Caco-2 (cell line): ENCODE data around the gene IPO4. TPM values are rescaled to one million over a fixed set of nuclear protein-coding genes. Genes with fewer than 3 reads are reported as not detected.

Experiments
- BruUV-seq: library from RNA; stranded (reverse); fragments of 400-500 nt; replicated peaks from 2 replicates; lab custom pipeline; 2021; lab: Mats Ljungman, UMichigan
- CTCF ChIA-PET: fragments of 300-600 bp; sonication (Branson Sonifier 250); formaldehyde crosslinking; loops from one replicate; lab custom pipeline; 2022; ENCODE audit warnings: antibody characterized with exemption; lab: Charles Lee
- POLR2A ChIA-PET: fragments of 300-600 bp; sonication (Branson Sonifier 250); formaldehyde crosslinking; loops from one replicate; lab custom pipeline; 2022; ENCODE audit warnings: antibody characterized with exemption; lab: Charles Lee
- DNase-seq, 2 experiments: peaks; one replicate each; pipeline versions ENCODE4 v3.0.0 to v3.0.0-alpha.2; 2020 to 2022
- H3K27me3 ChIP-seq: replicated peaks from 2 replicates; pipeline ENCODE4 v1.6.0; 2011; ENCODE audit warnings: low read length; ENCODE audit not compliant: control insufficient read depth, insufficient read depth
- H3K36me3 ChIP-seq: 2 replicates; pipeline ENCODE4 v1.5.1; 2011; ENCODE audit warnings: low read length; ENCODE audit not compliant: control insufficient read depth, insufficient read depth
- H3K4me1 ChIP-seq: fragments of 250-450 bp; sonication (Bioruptor Pico); 2 replicates; pipeline ENCODE4 v1.5.1; 2020; ENCODE audit warnings: mild to moderate bottlenecking
- H3K4me3 ChIP-seq: 2 replicates; pipeline ENCODE4 v1.5.1; 2011; ENCODE audit warnings: low read depth, mild to moderate bottlenecking, control low read depth, low read length
- H3K9me3 ChIP-seq: fragments of 250-450 bp; sonication (Bioruptor Pico); 2 replicates; pipeline ENCODE4 v1.5.1; 2020; ENCODE audit warnings: mild to moderate bottlenecking, moderate library complexity
- H3K27ac Mint-ChIP-seq: one replicate; pipeline ENCODE4 v1.8.0; 2022; ENCODE audit warnings: mixed read lengths; ENCODE audit not compliant: unreplicated experiment
- H3K27me3 Mint-ChIP-seq: one replicate; pipeline ENCODE4 v1.8.0; 2022; ENCODE audit warnings: mixed read lengths; ENCODE audit not compliant: insufficient read depth, unreplicated experiment
- H3K36me3 Mint-ChIP-seq: one replicate; pipeline ENCODE4 v1.8.0; 2022; ENCODE audit warnings: mild to moderate bottlenecking, mixed read lengths; ENCODE audit not compliant: insufficient read depth, unreplicated experiment
- H3K4me1 Mint-ChIP-seq: one replicate; pipeline ENCODE4 v1.8.0; 2022; ENCODE audit warnings: low read depth, mixed read lengths; ENCODE audit not compliant: unreplicated experiment
- H3K4me3 Mint-ChIP-seq: one replicate; pipeline ENCODE4 v1.8.0; 2022; ENCODE audit warnings: mild to moderate bottlenecking, moderate library complexity, mixed read lengths; ENCODE audit not compliant: unreplicated experiment
- H3K9me3 Mint-ChIP-seq: one replicate; pipeline ENCODE4 v1.8.0; 2022; ENCODE audit warnings: mixed read lengths; ENCODE audit not compliant: unreplicated experiment
- CTCF ChIP-seq, 2 experiments: fragments of 200-600 bp in 1 of 2; IDR thresholded peaks; 1 replicate in 1 of 2; 2 replicates in 1 of 2; pipeline versions ENCODE4 v1.5.1 to v1.8.0; 2011 to 2022; ENCODE audit warnings: antibody characterized with exemption in 1 of 2, control low read depth in 1 of 2, inconsistent platforms in 1 of 2, low read depth in 1 of 2, low read length in 1 of 2, mild to moderate bottlenecking in 1 of 2, moderate library complexity in 1 of 2; ENCODE audit not compliant: insufficient read depth in 1 of 2, severe bottlenecking in 1 of 2, unreplicated experiment in 1 of 2
- intact Hi-C: fragments of 100-400 bp; cut with micrococcal nuclease; formaldehyde crosslinking; loops from one replicate; pipeline ENCODE4 v1.10.0; 2022; ENCODE audit not compliant: unreplicated experiment
- total RNA-seq: library from RNA; stranded (reverse); gene quantifications from 2 replicates; pipeline ENCODE4 v1.2.3, GENCODE V29; 2022

Gene IPO4
- total RNA-seq, 1 experiment from 2014 or later: 85.4 TPM

DNA sequence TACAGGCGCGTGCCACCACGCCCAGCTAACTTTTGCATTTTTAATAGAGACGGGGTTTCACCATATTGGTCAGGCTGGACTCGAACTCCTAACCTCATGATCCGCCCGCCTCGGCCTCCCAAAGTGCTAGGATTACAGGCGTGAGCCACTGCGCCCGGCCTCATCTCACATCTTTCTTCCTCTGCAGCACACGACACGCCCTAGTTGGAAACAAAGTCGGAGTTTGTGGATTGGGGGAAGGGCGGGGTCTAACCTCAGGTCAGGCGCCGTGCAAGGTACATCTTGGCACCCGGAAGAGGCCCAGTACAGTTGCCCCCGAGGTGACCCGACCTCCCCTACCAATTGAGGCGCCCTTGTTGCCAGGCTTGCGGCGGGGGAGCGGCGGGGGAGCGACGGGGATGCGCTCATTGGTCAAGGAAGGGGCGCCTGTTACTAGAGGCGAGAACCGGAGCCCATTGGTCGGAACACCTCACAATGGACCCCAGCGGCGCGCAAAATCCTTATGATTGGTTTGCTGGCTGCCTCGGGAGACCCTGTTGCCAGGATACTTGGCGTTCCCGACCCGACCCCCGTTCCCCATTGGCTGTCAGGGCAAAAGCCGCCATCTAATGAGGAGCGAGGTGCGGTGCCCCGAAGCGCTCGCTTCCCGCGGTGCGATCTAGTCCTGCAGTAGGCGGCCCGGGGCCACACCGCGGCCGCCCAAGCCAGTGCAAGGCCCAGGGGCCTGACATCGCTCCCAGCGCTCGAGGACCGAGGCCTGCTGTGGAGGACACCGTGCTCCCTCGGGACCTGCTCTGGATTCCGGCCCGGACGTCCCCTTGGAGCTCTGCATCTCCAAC lies 17.0 kb downstream of the IPO4 start, which contains the start of gene REC8:
Gene REC8 (plus strand): TSS at position 659 of the 839 bp plus-strand sequence. CDS start 473 bp downstream, outside the sequence.
- Mint-ChIP-seq H3K36me3 (peaks cover 11% of the 10 kb centered on the region), H3K4me3 (no peak within 1 kb of the TSS), H3K9me3 (no peaks in the 10 kb centered on the region), H3K4me1 (no peaks in the 10 kb centered on the region), H3K27ac (no peak within 1 kb of the TSS), H3K27me3 (no peaks in the 10 kb centered on the region)
- no peaks in the 10 kb centered on the region for H3K9me3 ChIP-seq
- H3K27me3 ChIP-seq: no peaks in the 10 kb centered on the region
- POLR2A ChIA-PET: interaction anchor here (0.7 kb wide), 1 partner anchor 81 kb away, joined by 7 read pairs; no protein-coding TSS in a partner anchor
- peaks cover 2% of the 10 kb centered on the region for H3K36me3 ChIP-seq
- intact Hi-C loops: no loop called here
- CTCF ChIA-PET: no interaction called here
- no peak for DNase-seq
- TF ChIP-seq CTCF (IDR thresholded peaks at IDR 0.05; ENCODE audit: insufficient read depth in 1 of 2, low read depth in 1 of 2, low read length in 1 of 2, severe bottlenecking in 1 of 2, unreplicated experiment in 1 of 2): no peak
- no peak within 1 kb of the TSS for H3K4me3 ChIP-seq
- BruUV-seq: no TSS peak
- no peaks in the 10 kb centered on the region for H3K4me1 ChIP-seq

- Mint-ChIP-seq H3K9me3 (no peaks in the 10 kb centered on the region), H3K4me1 (no peaks in the 10 kb centered on the region), H3K36me3 (peaks cover 15% of the 10 kb centered on the region), H3K27me3 (no peaks in the 10 kb centered on the region), H3K27ac (no peak overlapping the region), H3K4me3 (no peak overlapping the region)
- Histone ChIP-seq H3K27me3 (no peaks in the 10 kb centered on the region), H3K36me3 (peaks cover 3% of the 10 kb centered on the region), H3K4me1 (no peaks in the 10 kb centered on the region), H3K4me3 (no peak overlapping the region), H3K9me3 (no peaks in the 10 kb centered on the region)
- ChIA-PET CTCF (no interaction called here), POLR2A (no interaction called here)
- no peak for TF ChIP-seq CTCF (IDR thresholded peaks at IDR 0.05; ENCODE audit: insufficient read depth in 1 of 2, low read depth in 1 of 2, low read length in 1 of 2, severe bottlenecking in 1 of 2, unreplicated experiment in 1 of 2)
- intact Hi-C loops: no loop called here
- BruUV-seq: no TSS peak
- no peak for DNase-seq
Measured at GRCh38 chr14:24167469-24168114, 21.0 kb downstream of the IPO4 start.

GRCh38 chr14:24165785-24166184 lies 22.8 kb downstream of the IPO4 start:
- ChIA-PET CTCF (no interaction called here), POLR2A (no interaction called here)
- no peaks in the 10 kb centered on the region for H3K9me3 Mint-ChIP-seq
- Histone ChIP-seq H3K4me1 (peaks cover 10% of the 10 kb centered on the region), H3K27me3 (no peaks in the 10 kb centered on the region), H3K9me3 (no peaks in the 10 kb centered on the region), H3K36me3 (peaks cover 3% of the 10 kb centered on the region), H3K4me3 (no peak overlapping the region)
- H3K36me3 Mint-ChIP-seq: peaks cover 23% of the 10 kb centered on the region
- no peak overlapping the region for H3K4me3 Mint-ChIP-seq
- no TSS peak for BruUV-seq
- TF ChIP-seq CTCF (IDR thresholded peaks at IDR 0.05; ENCODE audit: insufficient read depth in 1 of 2, low read depth in 1 of 2, low read length in 1 of 2, severe bottlenecking in 1 of 2, unreplicated experiment in 1 of 2): no peak
- H3K27me3 Mint-ChIP-seq: no peaks in the 10 kb centered on the region
- DNase-seq: no peak
- H3K4me1 Mint-ChIP-seq: peaks cover 5% of the 10 kb centered on the region
- H3K27ac Mint-ChIP-seq: no peak overlapping the region
- intact Hi-C loops: no loop called here
